ENCODE data around the gene CYP26C1. TPM values are rescaled to one million over a fixed set of nuclear protein-coding genes. Genes with fewer than 3 reads are reported as not detected.

The CYP26C1 gene
- not detected in 2 replicates for total RNA-seq (2014; rRNA removed; shearing (Covaris generic); ENCODE audit: low replicate concordance)

GRCh38 chr10:93059975-93060886, at the start of gene CYP26C1:
CYP26C1 (plus strand) TSS chr10:93060798; CDS start chr10:93061264, 466 bp downstream.
- Histone ChIP-seq H3K4me3 (no peak within 1 kb of the TSS), H3K9me3 (no peaks in the 10 kb centered on the region), H3K36me3 (no peaks in the 10 kb centered on the region), H3K27me3 (no peaks in the 10 kb centered on the region)
- DNase-seq, result no peak

- no peak overlapping the region for H3K4me3 ChIP-seq
- no peaks in the 10 kb centered on the region for H3K36me3 ChIP-seq
- H3K27me3 ChIP-seq, result no peaks in the 10 kb centered on the region
- DNase-seq, result no peak
- H3K9me3 ChIP-seq, result no peaks in the 10 kb centered on the region
Measured at GRCh38 chr10:93015722-93016121, 44.9 kb upstream of the CYP26C1 start.

- DNase-seq, result no peak
- no peaks in the 10 kb centered on the region for H3K27me3 ChIP-seq
- H3K4me3 ChIP-seq, result no peak overlapping the region
- H3K36me3 ChIP-seq, result peaks cover 7% of the 10 kb centered on the region
- H3K9me3 ChIP-seq, result peaks cover 5% of the 10 kb centered on the region; the same call in 1 of the 2 replicates
Measured at GRCh38 chr10:93023013-93023650, 37.5 kb upstream of the CYP26C1 start.

- no peak for DNase-seq
- Histone ChIP-seq H3K9me3 (peaks cover 5% of the 10 kb centered on the region; the same call in 1 of the 2 replicates), H3K27me3 (no peaks in the 10 kb centered on the region), H3K36me3 (peaks cover 7% of the 10 kb centered on the region), H3K4me3 (no peak overlapping the region)
Measured at GRCh38 chr10:93026072-93026471, 34.5 kb upstream of the CYP26C1 start.

- H3K9me3 ChIP-seq, result peaks cover 5% of the 10 kb centered on the region; the same call in 1 of the 2 replicates
- H3K27me3 ChIP-seq, result no peaks in the 10 kb centered on the region
- DNase-seq, result no peak
- no peak overlapping the region for H3K4me3 ChIP-seq
- peaks cover 7% of the 10 kb centered on the region for H3K36me3 ChIP-seq
Measured at GRCh38 chr10:93027508-93027907, 33.1 kb upstream of the CYP26C1 start.

- Histone ChIP-seq H3K9me3 (peaks cover 5% of the 10 kb centered on the region; the same call in 1 of the 2 replicates), H3K27me3 (no peaks in the 10 kb centered on the region), H3K36me3 (peaks cover 7% of the 10 kb centered on the region), H3K4me3 (no peak overlapping the region)
- peak; percentile 71 for DNase-seq
Measured at GRCh38 chr10:93028883-93029282, 31.7 kb upstream of the CYP26C1 start.

- Histone ChIP-seq H3K4me3 (no peak overlapping the region), H3K36me3 (peaks cover 7% of the 10 kb centered on the region), H3K9me3 (peaks cover 5% of the 10 kb centered on the region; the same call in 1 of the 2 replicates), H3K27me3 (no peaks in the 10 kb centered on the region)
- no peak for DNase-seq
Measured at GRCh38 chr10:93030409-93030808, 30.2 kb upstream of the CYP26C1 start.

- Histone ChIP-seq H3K4me3 (no peak overlapping the region), H3K27me3 (no peaks in the 10 kb centered on the region), H3K9me3 (peaks cover 5% of the 10 kb centered on the region; the same call in 1 of the 2 replicates), H3K36me3 (peaks cover 5% of the 10 kb centered on the region)
- DNase-seq, result no peak
Measured at GRCh38 chr10:93032105-93032808, 28.3 kb upstream of the CYP26C1 start.

GRCh38 chr10:93032809-93033137, 27.8 kb upstream of the CYP26C1 start:
- Histone ChIP-seq H3K9me3 (0 out of 2 replicates have a peak, but pooled peaks cover under 1% of the 10 kb centered on the region), H3K36me3 (no peaks in the 10 kb centered on the region), H3K4me3 (no peak overlapping the region), H3K27me3 (no peaks in the 10 kb centered on the region)
- DNase-seq, result no peak

GRCh38 chr10:93034426-93034825, 26.2 kb upstream of the CYP26C1 start:
- H3K9me3 ChIP-seq, result no peaks in the 10 kb centered on the region
- H3K27me3 ChIP-seq, result no peaks in the 10 kb centered on the region
- no peak for DNase-seq
- no peak overlapping the region for H3K4me3 ChIP-seq
- H3K36me3 ChIP-seq, result no peaks in the 10 kb centered on the region

- Histone ChIP-seq H3K4me3 (no peak overlapping the region), H3K36me3 (no peaks in the 10 kb centered on the region), H3K9me3 (no peaks in the 10 kb centered on the region), H3K27me3 (no peaks in the 10 kb centered on the region)
- no peak for DNase-seq
Measured at GRCh38 chr10:93039110-93039509, 21.5 kb upstream of the CYP26C1 start.

- no peaks in the 10 kb centered on the region for H3K9me3 ChIP-seq
- no peak overlapping the region for H3K4me3 ChIP-seq
- no peaks in the 10 kb centered on the region for H3K36me3 ChIP-seq
- no peaks in the 10 kb centered on the region for H3K27me3 ChIP-seq
- DNase-seq, result no peak
Measured at GRCh38 chr10:93039721-93040120, 20.9 kb upstream of the CYP26C1 start.

- no peak for DNase-seq
- Histone ChIP-seq H3K27me3 (no peaks in the 10 kb centered on the region), H3K4me3 (no peak overlapping the region), H3K36me3 (no peaks in the 10 kb centered on the region), H3K9me3 (no peaks in the 10 kb centered on the region)
Measured at GRCh38 chr10:93054486-93054885, 6.1 kb upstream of the CYP26C1 start.

GRCh38 chr10:93058139-93058538, 2.5 kb upstream of the CYP26C1 start:
- no peaks in the 10 kb centered on the region for H3K36me3 ChIP-seq
- H3K27me3 ChIP-seq, result no peaks in the 10 kb centered on the region
- H3K4me3 ChIP-seq, result no peak overlapping the region
- no peaks in the 10 kb centered on the region for H3K9me3 ChIP-seq
- DNase-seq, result no peak

- H3K36me3 ChIP-seq, result no peaks in the 10 kb centered on the region
- H3K4me3 ChIP-seq, result no peak overlapping the region
- no peaks in the 10 kb centered on the region for H3K27me3 ChIP-seq
- DNase-seq, result no peak
- no peaks in the 10 kb centered on the region for H3K9me3 ChIP-seq
Measured at GRCh38 chr10:93060887-93061593, 442 bp downstream of the CYP26C1 start.
